D721Med (cell line): ENCODE results near the gene MAZ.
"Not testable (repeated sequence)": the region's sequence is repeated elsewhere in the genome, so short reads cannot be mapped to it uniquely, and the experiment has no call there.

Source experiments
- DNase-seq: peaks from one replicate; pipeline ENCODE4 v3.0.0; 2011; ENCODE audit warnings: low spot score; ENCODE audit not compliant: insufficient read length
- FAIRE-seq: peaks from 2 replicates; lab custom pipeline; 2011; peaks lifted over from hg19 to GRCh38; lab: Jason Lieb, UNC
- CTCF ChIP-seq: IDR thresholded peaks from 2 replicates; pipeline ENCODE4 v1.5.1; 2012; ENCODE audit warnings: mild to moderate bottlenecking, control low read depth; ENCODE audit not compliant: insufficient read depth; ENCODE audit errors: missing control alignments

Gene MAZ

GRCh38 chr16:29765167-29766032 lies 40.9 kb upstream of the MAZ start:
- no peak for FAIRE-seq
- no peak for TF ChIP-seq CTCF
- no peak for DNase-seq

- FAIRE-seq (no peak), DNase-seq (no peak)
- TF ChIP-seq CTCF = no peak
These were observed 39.8 kb upstream of the MAZ start for GRCh38 chr16:29766571-29766970.

GRCh38 chr16:29767062-29767461 lies 39.3 kb upstream of the MAZ start:
- no peak for FAIRE-seq

GRCh38 chr16:29769507-29769906 lies 36.8 kb upstream of the MAZ start:
- DNase-seq (no peak), FAIRE-seq (no peak)
- TF ChIP-seq CTCF = no peak

More at GRCh38 chr16:29767062-29767461, 39.3 kb upstream of the MAZ start:
- no peak for DNase-seq
- no peak for TF ChIP-seq CTCF

GRCh38 chr16:29770250-29770929 lies 35.9 kb upstream of the MAZ start:
- no peak for FAIRE-seq
- DNase-seq = no peak
- TF ChIP-seq CTCF = no peak

- not testable (repeated sequence) for DNase-seq, FAIRE-seq
These were observed 34.0 kb upstream of the MAZ start for GRCh38 chr16:29772330-29772729.

GRCh38 chr16:29774730-29775129 lies 31.6 kb upstream of the MAZ start:
- FAIRE-seq (no peak), DNase-seq (no peak)
- TF ChIP-seq CTCF = no peak
